Nephron (organoid): ENCODE results near the gene SLC35E3.
"Not testable (repeated sequence)": the region's sequence is repeated elsewhere in the genome, so short reads cannot be mapped to it uniquely, and the experiment has no call there.

Experiments used
- H3K27ac Mint-ChIP-seq, 3 experiments: 2 replicates each; pipeline ENCODE4 v1.8.0; 2020; ENCODE audit warnings: mixed read lengths in 3 of 3, mild to moderate bottlenecking in 2 of 3, moderate library complexity in 1 of 3
- H3K27me3 Mint-ChIP-seq: 2 replicates; pipeline ENCODE4 v1.8.0; 2021; ENCODE audit warnings: low read depth, mild to moderate bottlenecking, moderate library complexity, mixed read lengths
- H3K36me3 Mint-ChIP-seq: 2 replicates; pipeline ENCODE4 v1.8.0; 2020; ENCODE audit warnings: low read depth, mixed read lengths
- H3K4me1 Mint-ChIP-seq: 2 replicates; pipeline ENCODE4 v1.8.0; 2020; ENCODE audit warnings: mixed read lengths
- H3K4me3 Mint-ChIP-seq, 3 experiments: 2 replicates each; pipeline ENCODE4 v1.8.0; 2020; ENCODE audit warnings: mild to moderate bottlenecking in 3 of 3, mixed read lengths in 3 of 3, moderate library complexity in 2 of 3
- H3K9me3 Mint-ChIP-seq: 2 replicates; pipeline ENCODE4 v1.8.0; 2020; ENCODE audit warnings: mixed read lengths
- CTCF ChIP-seq, 3 experiments: fragments of 200-600 bp; sonication (generic); IDR thresholded peaks; one replicate each; pipeline ENCODE4 v1.5.0; 2021; ENCODE audit warnings: antibody characterized with exemption in 3 of 3; ENCODE audit not compliant: unreplicated experiment in 3 of 3

Gene SLC35E3

GRCh38 chr12:68812553-68813241 is 66.7 kb downstream of the SLC35E3 start:
- Mint-ChIP-seq H3K4me1 (peaks cover 17% of the 10 kb centered on the region), H3K36me3 (peaks cover 53% of the 10 kb centered on the region), H3K27ac (no peak overlapping the region), H3K27me3 (no peaks in the 10 kb centered on the region), H3K9me3 (no peaks in the 10 kb centered on the region), H3K4me3 (peak overlapping the region; percentile 19 to 60 (median 50))
- TF ChIP-seq CTCF (IDR thresholded peaks at IDR 0.05; ENCODE audit: unreplicated experiment in 3 of 3) = no peak

- Mint-ChIP-seq H3K4me1 (peaks cover 17% of the 10 kb centered on the region), H3K27me3 (no peaks in the 10 kb centered on the region)
These were observed 67.2 kb downstream of the SLC35E3 start for GRCh38 chr12:68813242-68813593.

DNA sequence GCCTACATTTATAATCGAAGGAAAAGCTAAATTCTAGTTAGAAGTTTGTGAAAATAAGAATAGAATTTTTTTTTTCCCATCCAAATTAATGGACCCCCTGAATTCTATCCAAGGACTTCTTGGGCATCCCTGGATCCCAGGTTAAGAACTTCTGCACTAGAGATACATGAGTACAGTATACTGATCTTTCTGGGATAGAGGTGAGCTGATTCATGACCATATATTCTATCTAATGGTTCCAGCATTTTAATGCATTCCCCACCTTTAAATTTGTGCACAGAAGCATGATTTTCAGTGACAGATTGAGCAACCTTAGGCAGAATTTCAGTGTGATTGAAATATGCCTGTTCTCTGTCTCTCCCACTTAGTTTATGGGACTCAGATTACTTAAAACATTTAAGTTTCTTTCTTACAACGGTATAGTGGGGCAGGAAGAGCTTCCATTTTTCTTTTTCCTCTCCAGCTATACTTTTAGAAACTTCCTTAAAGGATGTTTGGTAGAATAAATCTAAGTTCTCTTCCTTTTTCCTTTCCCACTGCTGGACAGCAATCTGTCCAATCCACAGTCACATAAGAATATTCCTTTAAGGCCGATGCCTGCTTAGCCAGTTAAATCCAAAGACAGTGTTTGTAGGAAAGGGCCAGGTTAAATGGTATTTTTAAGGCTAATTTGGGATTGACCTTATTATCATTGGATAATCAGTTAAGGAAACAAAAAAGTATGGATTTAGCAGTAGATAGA is 68.7 kb downstream of the SLC35E3 start:
- Mint-ChIP-seq H3K36me3 (peaks cover 56% of the 10 kb centered on the region), H3K27ac (no peak overlapping the region), H3K27me3 (no peaks in the 10 kb centered on the region), H3K9me3 (no peaks in the 10 kb centered on the region), H3K4me1 (peaks cover 12% of the 10 kb centered on the region), H3K4me3 (no peak overlapping the region)
- no peak for TF ChIP-seq CTCF (IDR thresholded peaks at IDR 0.05; ENCODE audit: unreplicated experiment in 3 of 3)

More at GRCh38 chr12:68813242-68813593, 67.2 kb downstream of the SLC35E3 start:
- H3K4me3 Mint-ChIP-seq = peak overlapping the region in 2 of 3 experiments; percentile 50 to 60
- no peaks in the 10 kb centered on the region for H3K9me3 Mint-ChIP-seq
- no peak for TF ChIP-seq CTCF (IDR thresholded peaks at IDR 0.05; ENCODE audit: unreplicated experiment in 3 of 3)
- peaks cover 53% of the 10 kb centered on the region for H3K36me3 Mint-ChIP-seq
- no peak overlapping the region for H3K27ac Mint-ChIP-seq

DNA sequence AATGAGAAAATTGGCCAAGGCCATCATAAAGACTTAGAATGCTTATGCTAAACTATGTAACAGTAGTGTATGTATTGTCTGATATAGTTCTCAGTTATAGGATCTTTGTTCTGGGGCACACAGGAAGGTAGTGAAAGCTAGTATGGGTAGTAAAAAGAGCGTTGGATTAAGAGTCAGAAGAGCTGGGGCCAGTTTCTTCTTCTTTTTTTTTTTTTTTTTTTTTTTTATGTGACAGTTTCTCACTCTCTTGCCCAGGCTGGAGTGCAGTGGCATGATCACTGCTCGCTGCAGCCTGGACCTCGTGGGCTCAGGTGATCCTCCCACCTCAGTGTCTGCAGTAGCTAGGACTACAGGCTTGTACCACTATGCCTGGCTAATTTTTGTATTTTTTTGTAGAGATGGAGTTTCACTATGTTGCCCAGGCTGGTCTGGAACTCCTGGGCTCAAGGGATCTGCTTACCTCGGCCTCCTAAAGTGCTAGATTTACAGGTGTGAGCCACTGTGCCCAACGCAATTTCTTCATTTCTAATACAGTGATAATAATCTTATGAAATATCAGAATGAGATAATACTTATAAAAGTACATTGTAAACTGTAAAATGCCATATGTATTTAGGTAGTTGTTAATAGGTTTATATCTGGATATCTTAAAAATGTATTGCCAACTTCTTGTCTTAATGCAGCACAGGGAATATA is 69.4 kb downstream of the SLC35E3 start:
- no peaks in the 10 kb centered on the region for H3K27me3 Mint-ChIP-seq
- no peak overlapping the region for H3K4me3 Mint-ChIP-seq
- no peak overlapping the region for H3K27ac Mint-ChIP-seq
- TF ChIP-seq CTCF (IDR thresholded peaks at IDR 0.05; ENCODE audit: unreplicated experiment in 3 of 3) = no peak
- no peaks in the 10 kb centered on the region for H3K9me3 Mint-ChIP-seq
- peaks cover 60% of the 10 kb centered on the region for H3K36me3 Mint-ChIP-seq
- H3K4me1 Mint-ChIP-seq = peaks cover 12% of the 10 kb centered on the region

- peaks cover 9% of the 10 kb centered on the region for H3K4me1 Mint-ChIP-seq
- H3K9me3 Mint-ChIP-seq = no peaks in the 10 kb centered on the region
- peaks cover 62% of the 10 kb centered on the region for H3K36me3 Mint-ChIP-seq
- no peak overlapping the region for H3K4me3 Mint-ChIP-seq
- no peak overlapping the region for H3K27ac Mint-ChIP-seq
- TF ChIP-seq CTCF (IDR thresholded peaks at IDR 0.05; ENCODE audit: unreplicated experiment in 3 of 3) = no peak
- H3K27me3 Mint-ChIP-seq = no peaks in the 10 kb centered on the region
These were observed 70.2 kb downstream of the SLC35E3 start for GRCh38 chr12:68815928-68816800.

GRCh38 chr12:68819481-68819880 is 73.5 kb downstream of the SLC35E3 start:
- peaks cover 67% of the 10 kb centered on the region for H3K36me3 Mint-ChIP-seq
- H3K9me3 Mint-ChIP-seq = not testable (repeated sequence)

More at GRCh38 chr12:68819481-68819880, 73.5 kb downstream of the SLC35E3 start:
- not testable (repeated sequence) for H3K4me3 Mint-ChIP-seq, H3K27me3 Mint-ChIP-seq, H3K4me1 Mint-ChIP-seq, H3K27ac Mint-ChIP-seq
